Spleen (tissue), 11 donors: ENCODE results near the gene SKAP2. TPM values are rescaled to one million over a fixed set of nuclear protein-coding genes. Genes with fewer than 3 reads are reported as not detected.

Experiments used
- DNase-seq: peaks from one replicate; pipeline ENCODE4 v3.0.0-alpha.2; 2020
- H3K27ac ChIP-seq, 8 donors: fragments of 200-600 bp; sonication (generic) in 7 of 8; 1 replicate in 4 of 8; 2 replicates in 4 of 8; pipeline versions ENCODE4 v1.5.0 to v1.8.0; 2016 to 2021; ENCODE audit warnings: inconsistent platforms in 4 of 8, mild to moderate bottlenecking in 4 of 8, moderate library complexity in 1 of 8
- H3K27me3 ChIP-seq, 7 donors: fragments of 200-600 bp; sonication (generic) in 6 of 7; replicated peaks in 1 of 7; 1 replicate in 4 of 7; 2 replicates in 3 of 7; pipeline versions ENCODE4 v1.5.0 to v1.8.0; 2016 to 2021; ENCODE audit warnings: inconsistent platforms in 3 of 7, mild to moderate bottlenecking in 1 of 7
- H3K36me3 ChIP-seq, 6 donors: fragments of 200-600 bp; sonication (generic) in 5 of 6; 1 replicate in 4 of 6; 2 replicates in 2 of 6; pipeline versions ENCODE4 v1.5.0 to v1.8.0; 2016 to 2021; ENCODE audit warnings: inconsistent platforms in 2 of 6
- H3K4me1 ChIP-seq, 6 donors: fragments of 200-600 bp; sonication (generic) in 5 of 6; 1 replicate in 3 of 6; 2 replicates in 3 of 6; pipeline versions ENCODE4 v1.5.0 to v1.8.0; 2016 to 2021; ENCODE audit warnings: inconsistent platforms in 3 of 6
- H3K4me3 ChIP-seq, 8 donors: fragments of 200-600 bp; sonication (generic) in 7 of 8; 1 replicate in 4 of 8; 2 replicates in 4 of 8; pipeline versions ENCODE4 v1.5.0 to v1.8.0; 2016 to 2021; ENCODE audit warnings: inconsistent platforms in 4 of 8, mild to moderate bottlenecking in 4 of 8, moderate library complexity in 2 of 8
- H3K9me3 ChIP-seq, 8 donors: fragments of 200-600 bp; sonication (generic) in 7 of 8; 1 replicate in 4 of 8; 2 replicates in 4 of 8; pipeline versions ENCODE4 v1.5.0 to v1.8.0; 2016 to 2021; ENCODE audit warnings: inconsistent platforms in 4 of 8
- CTCF ChIP-seq, 11 experiments: fragments of 200-600 bp in 7 of 11; fragments of 450-650 bp in 4 of 11; sonication (generic) in 4 of 11; IDR thresholded peaks in 8 of 11; conservative IDR thresholded peaks in 3 of 11; 1 replicate in 7 of 11; 2 replicates in 4 of 11; pipeline versions ENCODE4 v1.4.0 to v1.8.0; 2016 to 2021; ENCODE audit warnings: antibody characterized with exemption in 11 of 11, inconsistent platforms in 4 of 11, mild to moderate bottlenecking in 1 of 11
- POLR2A ChIP-seq, 3 donors: fragments of 450-650 bp; IDR thresholded peaks; one replicate each; pipeline ENCODE4 v1.5.1; 2017; ENCODE audit warnings: antibody characterized with exemption in 3 of 3, mild to moderate bottlenecking in 1 of 3
- POLR2AphosphoS5 ChIP-seq, 3 donors: sonication (generic); formaldehyde crosslinking; IDR thresholded peaks; one replicate each; pipeline ENCODE4 v1.5.1; 2017; ENCODE audit warnings: antibody characterized with exemption in 3 of 3
- WGBS, 5 donors: extraction: QIAGEN DNeasy Blood & Tissue Kit in 3 of 5; methylation state at CpG; one replicate each; pipeline versions ENCODE4 v1.1.5 to v1.1.7; 2013 to 2018; 5-methylcytosine and 5-hydroxymethylcytosine counted together
- intact Hi-C: fragments of 100-400 bp; cut with DNase I; formaldehyde crosslinking; loops from one replicate; pipeline ENCODE4 v1.15.0; 2023; ENCODE audit warnings: low total_unique reads
- polyA plus RNA-seq, 3 donors: library from polyadenylated mRNA; stranded (reverse); fragments of 200-250 nt; gene quantifications; one replicate each; pipeline ENCODE4 v1.2.1, GENCODE V29; 2013
- total RNA-seq, 7 donors: library from RNA; depleted of rRNA in 3 of 7; stranded (reverse); fragments of >200 nt in 3 of 7; fragmentation: NEBNext Ultra II Directional in 4 of 7; extraction: Animal tissue kit (Norgen Biotek cat#: 25700) in 4 of 7; gene quantifications; one replicate each; pipeline versions ENCODE4 v1.1.0 to v1.2.1, GENCODE V29; 2016 to 2021
- donor health status: healthy with polysubstance abuse.
- donor health status: DM: no; HTN: no; CAD: no; lungs with moderate emphysema.
- donor health status: DM: no; HTN: no; CAD: no.
- donor health status: Bipolar disorder and iron deficiency.
- donor health status: healthy.
- donor health status: DM: no; HTN: no; CAD: no.
- donor health status: DM: yes; HTN: yes; CAD: no.

SKAP2 gene
- total and polyA plus RNA-seq, 10 donors, result 14.8 to 87.2 (median 61.7) TPM

- no peaks in the 10 kb centered on the region for H3K4me1 ChIP-seq
- TF ChIP-seq POLR2A (IDR thresholded peaks at IDR 0.05), result no peak
- TF ChIP-seq POLR2AphosphoS5 (IDR thresholded peaks at IDR 0.05), result no peak
- no peak for TF ChIP-seq CTCF (IDR thresholded peaks at IDR 0.05 in 8 of 11, conservative IDR thresholded peaks at IDR 0.05 in 3 of 11)
- no peaks in the 10 kb centered on the region for H3K36me3 ChIP-seq
- no peak overlapping the region for H3K4me3 ChIP-seq
- intact Hi-C loops, result no loop called here
- peaks cover 0 to 18% (median 0%) of the 10 kb centered on the region in 7 donors for H3K27me3 ChIP-seq
- no peak for DNase-seq
- 96 to 98% (median 98%) methylated on average over 1 of the region's 1 CpG for WGBS, 5 donors
- H3K27ac ChIP-seq, result no peak overlapping the region
- H3K9me3 ChIP-seq, result no peaks in the 10 kb centered on the region
Observed at GRCh38 chr7:26897928-26898327, 33.5 kb upstream of the SKAP2 start.

GRCh38 chr7:26891400-26892350 is 27.3 kb upstream of the SKAP2 start:
- no peak overlapping the region for H3K4me3 ChIP-seq
- TF ChIP-seq POLR2A (IDR thresholded peaks at IDR 0.05) (no peak), POLR2AphosphoS5 (IDR thresholded peaks at IDR 0.05) (no peak)

GRCh38 chr7:26880852-26881251 is 16.5 kb upstream of the SKAP2 start:
- DNase-seq, result no peak
- H3K27me3 ChIP-seq, result no peaks in the 10 kb centered on the region
- peaks cover 0 to 32% (median 29%) of the 10 kb centered on the region in 8 donors for H3K9me3 ChIP-seq
- intact Hi-C loops, result no loop called here
- no peaks in the 10 kb centered on the region for H3K36me3 ChIP-seq
- TF ChIP-seq CTCF (IDR thresholded peaks at IDR 0.05 in 8 of 11, conservative IDR thresholded peaks at IDR 0.05 in 3 of 11) (no peak), POLR2A (IDR thresholded peaks at IDR 0.05) (no peak), POLR2AphosphoS5 (IDR thresholded peaks at IDR 0.05) (no peak)
- 86 to 95% (median 88%) methylated on average over 2 of the region's 2 CpGs for whole genome bisulfite sequencing, 5 donors
- H3K27ac ChIP-seq, result no peak overlapping the region
- no peaks in the 10 kb centered on the region for H3K4me1 ChIP-seq
- no peak overlapping the region for H3K4me3 ChIP-seq

More at GRCh38 chr7:26891400-26892350, 27.3 kb upstream of the SKAP2 start:
- no peak for DNase-seq
- no peaks in the 10 kb centered on the region for H3K36me3 ChIP-seq
- H3K27ac ChIP-seq, result no peak overlapping the region
- 66 to 80% (median 76%) methylated on average over 3 of the region's 3 CpGs for WGBS, 5 donors
- intact Hi-C loops, result no loop called here
- no peaks in the 10 kb centered on the region for H3K9me3 ChIP-seq
- H3K27me3 ChIP-seq, result peaks cover 0 to under 1% (median 0%) of the 10 kb centered on the region in 7 donors
- H3K4me1 ChIP-seq, result no peaks in the 10 kb centered on the region

- no peak for DNase-seq
- 82 to 97% (median 93%) methylated on average over 1 of the region's 1 CpG for WGBS, 5 donors
- intact Hi-C loops, result no loop called here
- Histone ChIP-seq H3K4me1 (no peaks in the 10 kb centered on the region), H3K27me3 (no peaks in the 10 kb centered on the region), H3K4me3 (no peak overlapping the region), H3K9me3 (peaks cover 0 to 20% (median 17%) of the 10 kb centered on the region in 8 donors), H3K36me3 (no peaks in the 10 kb centered on the region), H3K27ac (no peak overlapping the region)
- TF ChIP-seq POLR2A (IDR thresholded peaks at IDR 0.05), result no peak
- no peak for TF ChIP-seq CTCF (IDR thresholded peaks at IDR 0.05 in 8 of 11, conservative IDR thresholded peaks at IDR 0.05 in 3 of 11)
- no peak for TF ChIP-seq POLR2AphosphoS5 (IDR thresholded peaks at IDR 0.05)
Observed at GRCh38 chr7:26879671-26880070, 15.3 kb upstream of the SKAP2 start.
